ENCODE results near the gene HEYL. TPM values are rescaled to one million over a fixed set of nuclear protein-coding genes. Genes with fewer than 3 reads are reported as not detected.

HEYL gene
- total and polyA plus RNA-seq, 2 donors (not counting 1 experiment from before 2014, with no cell fraction given), result 1.3 TPM; not detected in 1

DNA sequence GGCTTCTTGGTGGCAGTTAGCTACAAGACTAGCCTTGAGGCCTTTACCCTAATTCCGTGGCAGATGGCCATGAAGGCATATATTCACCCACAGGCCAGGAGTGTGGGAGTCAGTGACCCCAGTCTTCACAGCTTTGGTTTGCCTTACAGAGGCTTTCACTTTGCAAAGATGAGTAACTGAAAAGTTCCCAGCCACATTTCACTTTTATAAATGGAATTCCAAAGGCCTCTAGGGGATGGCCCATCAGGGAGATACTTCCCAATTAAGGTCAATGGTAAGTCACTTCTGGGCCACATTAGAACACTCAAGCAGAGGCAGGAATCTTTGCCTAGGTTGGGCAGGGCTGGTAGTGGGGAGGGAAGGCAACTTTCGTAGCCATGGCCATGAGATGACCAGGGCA lies 13.1 kb upstream of the HEYL start:
- Histone ChIP-seq H3K36me3 (ENCODE audit: control insufficient read depth, insufficient read depth, low read length) (no peaks in the 10 kb centered on the region), H3K27me3 (ENCODE audit: control insufficient read depth, insufficient read depth, low read length) (peaks cover 5% of the 10 kb centered on the region), H3K4me3 (replicated peaks in 1 of 4; ENCODE audit: control extremely low read depth in 1 of 4, insufficient read depth in 1 of 4, low read depth in 3 of 4, low read length in 4 of 4) (no peak overlapping the region), H4K20me1 (ENCODE audit: control insufficient read depth, extremely low read depth, insufficient read depth, low read length) (no peaks in the 10 kb centered on the region), H3K9me3 (ENCODE audit: control insufficient read depth, insufficient read depth, low read depth, low read length) (no peaks in the 10 kb centered on the region), H2AFZ (ENCODE audit: low read length) (no peak overlapping the region), H3K4me1 (ENCODE audit: control insufficient read depth, extremely low read depth, insufficient read depth, low read length) (peaks cover 6% of the 10 kb centered on the region), H3K27ac (ENCODE audit: insufficient read depth, low read length) (no peak overlapping the region), H3K9ac (ENCODE audit: insufficient read depth, low read length) (no peak overlapping the region), H3K79me2 (ENCODE audit: control insufficient read depth, insufficient read depth, low read length) (no peaks in the 10 kb centered on the region), H3K4me2 (ENCODE audit: extremely low read depth, insufficient read depth, low read length) (no peak overlapping the region)
- no peak for TF ChIP-seq EZH2 (IDR thresholded peaks at IDR 0.05; ENCODE audit: low read length, missing control alignments)
- TF ChIP-seq, protein P1, sequence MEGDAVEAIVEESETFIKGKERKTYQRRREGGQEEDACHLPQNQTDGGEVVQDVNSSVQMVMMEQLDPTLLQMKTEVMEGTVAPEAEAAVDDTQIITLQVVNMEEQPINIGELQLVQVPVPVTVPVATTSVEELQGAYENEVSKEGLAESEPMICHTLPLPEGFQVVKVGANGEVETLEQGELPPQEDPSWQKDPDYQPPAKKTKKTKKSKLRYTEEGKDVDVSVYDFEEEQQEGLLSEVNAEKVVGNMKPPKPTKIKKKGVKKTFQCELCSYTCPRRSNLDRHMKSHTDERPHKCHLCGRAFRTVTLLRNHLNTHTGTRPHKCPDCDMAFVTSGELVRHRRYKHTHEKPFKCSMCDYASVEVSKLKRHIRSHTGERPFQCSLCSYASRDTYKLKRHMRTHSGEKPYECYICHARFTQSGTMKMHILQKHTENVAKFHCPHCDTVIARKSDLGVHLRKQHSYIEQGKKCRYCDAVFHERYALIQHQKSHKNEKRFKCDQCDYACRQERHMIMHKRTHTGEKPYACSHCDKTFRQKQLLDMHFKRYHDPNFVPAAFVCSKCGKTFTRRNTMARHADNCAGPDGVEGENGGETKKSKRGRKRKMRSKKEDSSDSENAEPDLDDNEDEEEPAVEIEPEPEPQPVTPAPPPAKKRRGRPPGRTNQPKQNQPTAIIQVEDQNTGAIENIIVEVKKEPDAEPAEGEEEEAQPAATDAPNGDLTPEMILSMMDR (conservative IDR thresholded peaks at IDR 0.05 in 1 of 2, IDR thresholded peaks at IDR 0.05 in 1 of 2; ENCODE audit: low read depth in 1 of 2, low read length in 2 of 2), result no peak
- no peak for DNase-seq (ENCODE audit: low read depth in 2 of 2)

DNA sequence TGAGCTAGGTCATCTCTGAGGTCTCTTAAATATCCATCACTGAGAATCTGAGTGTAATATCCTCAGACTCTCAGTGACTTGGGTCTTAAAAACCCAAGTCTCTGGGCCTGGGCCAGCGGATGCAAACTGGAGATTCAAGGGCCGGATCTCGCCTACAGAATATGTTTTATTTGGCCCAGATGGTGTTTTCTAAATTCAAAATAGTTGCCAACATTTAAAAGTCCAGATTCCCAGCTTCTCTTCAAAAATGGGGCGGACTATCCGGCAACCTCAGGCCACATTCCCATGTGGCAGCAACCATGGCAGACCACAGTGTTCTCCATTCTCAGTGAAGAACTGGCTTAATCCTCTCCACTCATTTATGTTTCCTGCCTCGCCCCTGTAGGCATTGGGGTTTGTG lies 12.7 kb upstream of the HEYL start:
- no peaks in the 10 kb centered on the region for H4K20me1 ChIP-seq (ENCODE audit: control insufficient read depth, extremely low read depth, insufficient read depth, low read length)
- no peak overlapping the region for H3K27ac ChIP-seq (ENCODE audit: insufficient read depth, low read length)
- H3K9ac ChIP-seq (ENCODE audit: insufficient read depth, low read length), result no peak overlapping the region
- no peak overlapping the region for H3K4me3 ChIP-seq (replicated peaks in 1 of 4; ENCODE audit: control extremely low read depth in 1 of 4, insufficient read depth in 1 of 4, low read depth in 3 of 4, low read length in 4 of 4)
- DNase-seq (ENCODE audit: low read depth in 2 of 2), result no peak
- H2AFZ ChIP-seq (ENCODE audit: low read length), result no peak overlapping the region
- H3K79me2 ChIP-seq (ENCODE audit: control insufficient read depth, insufficient read depth, low read length), result no peaks in the 10 kb centered on the region
- H3K27me3 ChIP-seq (ENCODE audit: control insufficient read depth, insufficient read depth, low read length), result peaks cover 5% of the 10 kb centered on the region
- no peak for TF ChIP-seq EZH2 (IDR thresholded peaks at IDR 0.05; ENCODE audit: low read length, missing control alignments)
- TF ChIP-seq, protein P1 (conservative IDR thresholded peaks at IDR 0.05 in 1 of 2, IDR thresholded peaks at IDR 0.05 in 1 of 2; ENCODE audit: low read depth in 1 of 2, low read length in 2 of 2), result no peak
- peaks cover 8% of the 10 kb centered on the region for H3K4me1 ChIP-seq (ENCODE audit: control insufficient read depth, extremely low read depth, insufficient read depth, low read length)
- no peak overlapping the region for H3K4me2 ChIP-seq (ENCODE audit: extremely low read depth, insufficient read depth, low read length)
- H3K9me3 ChIP-seq (ENCODE audit: control insufficient read depth, insufficient read depth, low read depth, low read length), result no peaks in the 10 kb centered on the region
- no peaks in the 10 kb centered on the region for H3K36me3 ChIP-seq (ENCODE audit: control insufficient read depth, insufficient read depth, low read length)

DNA sequence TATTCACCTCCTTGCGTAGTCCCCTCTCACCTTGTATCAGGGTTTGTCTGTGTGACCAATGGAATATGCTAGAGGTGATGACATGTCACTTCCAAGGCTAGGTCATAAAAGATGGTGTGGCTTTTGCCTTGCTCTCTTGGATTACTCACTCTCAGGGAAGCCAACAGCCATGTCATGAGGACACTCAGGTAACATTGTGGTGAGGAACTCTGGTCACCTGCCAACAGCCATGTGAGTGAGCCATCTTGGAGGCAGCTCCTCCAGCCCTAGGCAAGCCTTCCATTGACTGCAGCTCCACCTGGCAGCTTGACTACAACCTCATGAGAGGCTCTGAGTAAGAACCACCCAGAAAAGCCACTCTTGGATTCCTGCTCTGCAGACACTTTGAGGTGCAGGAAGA lies 11.0 kb upstream of the HEYL start:
- Histone ChIP-seq H3K27me3 (ENCODE audit: control insufficient read depth, insufficient read depth, low read length) (peaks cover 5% of the 10 kb centered on the region), H3K79me2 (ENCODE audit: control insufficient read depth, insufficient read depth, low read length) (no peaks in the 10 kb centered on the region), H3K4me3 (replicated peaks in 1 of 4; ENCODE audit: control extremely low read depth in 1 of 4, insufficient read depth in 1 of 4, low read depth in 3 of 4, low read length in 4 of 4) (no peak overlapping the region), H3K27ac (ENCODE audit: insufficient read depth, low read length) (no peak overlapping the region), H3K9me3 (ENCODE audit: control insufficient read depth, insufficient read depth, low read depth, low read length) (no peaks in the 10 kb centered on the region), H2AFZ (ENCODE audit: low read length) (no peak overlapping the region), H3K4me1 (ENCODE audit: control insufficient read depth, extremely low read depth, insufficient read depth, low read length) (peaks cover 13% of the 10 kb centered on the region), H3K9ac (ENCODE audit: insufficient read depth, low read length) (no peak overlapping the region), H3K4me2 (ENCODE audit: extremely low read depth, insufficient read depth, low read length) (no peak overlapping the region), H4K20me1 (ENCODE audit: control insufficient read depth, extremely low read depth, insufficient read depth, low read length) (no peaks in the 10 kb centered on the region), H3K36me3 (ENCODE audit: control insufficient read depth, insufficient read depth, low read length) (no peaks in the 10 kb centered on the region)
- TF ChIP-seq, protein P1 (conservative IDR thresholded peaks at IDR 0.05 in 1 of 2, IDR thresholded peaks at IDR 0.05 in 1 of 2; ENCODE audit: low read depth in 1 of 2, low read length in 2 of 2), result no peak
- no peak for TF ChIP-seq EZH2 (IDR thresholded peaks at IDR 0.05; ENCODE audit: low read length, missing control alignments)
- no peak for DNase-seq (ENCODE audit: low read depth in 2 of 2)

Measured in fibroblast of lung (primary cell).